ENCODE data around the gene PHC2. TPM values are rescaled to one million over a fixed set of nuclear protein-coding genes. Genes with fewer than 3 reads are reported as not detected.

PHC2 gene
- total and polyA plus RNA-seq, 9 of the 15 experiments (the other 6 are each of a cell fraction or from before 2014, with no cell fraction given) = 3.1 to 67.6 (median 34.6) TPM

GRCh38 chr1:33367485-33368405 lies 63.1 kb downstream of the PHC2 start (continued):
- TF ChIP-seq CTCF (IDR thresholded peaks at IDR 0.05 in 2 of 3, conservative IDR thresholded peaks at IDR 0.05 in 1 of 3; ENCODE audit: insufficient read depth in 2 of 3, low read depth in 1 of 3, low read length in 3 of 3) (peak; percentile 97 to 99 (median 97)), ATF4 (CRISPR knock-in tag; IDR thresholded peaks at IDR 0.05) (no peak), TAF1 (IDR thresholded peaks at IDR 0.05; ENCODE audit: control insufficient read depth, extremely low read depth, insufficient read depth, low read length, severe bottlenecking) (no peak), HLTF (IDR thresholded peaks at IDR 0.05) (no peak), ZNF830 (CRISPR knock-in tag; IDR thresholded peaks at IDR 0.05) (peak; percentile 40; the same call in 1 of the 2 replicates), MCM7 (IDR thresholded peaks at IDR 0.05) (no peak), ZBTB17 (CRISPR knock-in tag; IDR thresholded peaks at IDR 0.05) (no peak), ZZZ3 (IDR thresholded peaks at IDR 0.05) (no peak), MAZ (CRISPR knock-in tag; conservative IDR thresholded peaks at IDR 0.05 in 1 of 2, IDR thresholded peaks at IDR 0.05 in 1 of 2) (0 out of 4 replicates have a peak, but pooled peaks of 1 of the 2 experiments have one; percentile 51), ASH1L (IDR thresholded peaks at IDR 0.05; ENCODE audit: borderline replicate concordance, low read depth, partially characterized antibody) (no peak), ZBTB12 (CRISPR knock-in tag; IDR thresholded peaks at IDR 0.05) (no peak), SFPQ (IDR thresholded peaks at IDR 0.05; ENCODE audit: low read depth, low read length) (no peak), HNRNPH1 (optimal IDR thresholded peaks at IDR 0.05; ENCODE audit: low read depth, low read length) (no peak), DMBX1 (CRISPR knock-in tag; IDR thresholded peaks at IDR 0.05; ENCODE audit: borderline replicate concordance) (no peak), POLR2B (IDR thresholded peaks at IDR 0.05; ENCODE audit: low read depth, partially characterized antibody) (no peak), THRB (CRISPR knock-in tag; conservative IDR thresholded peaks at IDR 0.05) (no peak)

All from K562 (cell line).